GM19372 (cell line): ENCODE measurements around the gene PLCL1.

Source experiments
- ATAC-seq: cut with Tn5 transposase; IDR thresholded peaks from one replicate; pipeline ENCODE4 v1.9.1; 2021; ENCODE audit warnings: mild to moderate bottlenecking, low read depth, moderate library complexity; ENCODE audit not compliant: unreplicated experiment

PLCL1 gene

GRCh38 chr2:198040835-198041234, 236.4 kb downstream of the PLCL1 start:
- ATAC-seq: no peak

GRCh38 chr2:198042189-198042588, 237.8 kb downstream of the PLCL1 start:
- no peak for ATAC-seq

GRCh38 chr2:198044777-198045176, 240.4 kb downstream of the PLCL1 start:
- no peak for ATAC-seq

GRCh38 chr2:198045227-198045626, 240.8 kb downstream of the PLCL1 start:
- ATAC-seq: no peak

GRCh38 chr2:198052741-198053140, 248.3 kb downstream of the PLCL1 start:
- no peak for ATAC-seq

GRCh38 chr2:198053148-198053547, 248.8 kb downstream of the PLCL1 start:
- ATAC-seq: no peak

- ATAC-seq: no peak
Observed at GRCh38 chr2:198053776-198054175, 249.4 kb downstream of the PLCL1 start.

- ATAC-seq: peak; percentile 86
Observed at GRCh38 chr2:198054299-198054698, 249.9 kb downstream of the PLCL1 start.

- ATAC-seq: no peak
Observed at GRCh38 chr2:198055716-198056115, 251.3 kb downstream of the PLCL1 start.

GRCh38 chr2:198056836-198057235, 252.4 kb downstream of the PLCL1 start:
- no peak for ATAC-seq

GRCh38 chr2:198059800-198060199, 255.4 kb downstream of the PLCL1 start:
- ATAC-seq: no peak

GRCh38 chr2:198060277-198060676, 255.9 kb downstream of the PLCL1 start:
- ATAC-seq: no peak

GRCh38 chr2:198062826-198063225, 258.4 kb downstream of the PLCL1 start:
- ATAC-seq: no peak

- ATAC-seq: no peak
Observed at GRCh38 chr2:198063242-198063641, 258.8 kb downstream of the PLCL1 start.

- no peak for ATAC-seq
Observed at GRCh38 chr2:198065322-198065721, 260.9 kb downstream of the PLCL1 start.

GRCh38 chr2:198066597-198066996, 262.2 kb downstream of the PLCL1 start:
- ATAC-seq: no peak

- ATAC-seq: no peak
Observed at GRCh38 chr2:198072655-198073054, 268.3 kb downstream of the PLCL1 start.

- ATAC-seq: no peak
Observed at GRCh38 chr2:198073253-198073652, 268.9 kb downstream of the PLCL1 start.

- ATAC-seq: no peak
Observed at GRCh38 chr2:198077477-198077876, 273.1 kb downstream of the PLCL1 start.

- no peak for ATAC-seq
Observed at GRCh38 chr2:198080879-198081765, 276.7 kb downstream of the PLCL1 start.

GRCh38 chr2:198084156-198084555, 279.8 kb downstream of the PLCL1 start:
- no peak for ATAC-seq

- no peak for ATAC-seq
Observed at GRCh38 chr2:198096002-198096401, 291.6 kb downstream of the PLCL1 start.
